ENCODE measurements around the gene GPR137. TPM values are rescaled to one million over a fixed set of nuclear protein-coding genes. Genes with fewer than 3 reads are reported as not detected.
A peak's percentile ranks its signal among the peaks of the same experiment; 100 is the strongest.

The GPR137 gene
- total and polyA plus RNA-seq, 9 of the 15 experiments (the other 6 are each of a cell fraction or from before 2014, with no cell fraction given) = 0.32 to 26.7 (median 10.7) TPM

- intact Hi-C loops (cut with micrococcal nuclease) = no loop called here
- FAIRE-seq = no peak
- 88% methylated on average over 10 of the region's 10 CpGs for WGBS (ENCODE audit: insufficient coverage, low coverage, missing lambda C conversion rate)
Measured at GRCh38 chr11:64312947-64313346, 27.3 kb downstream of the GPR137 start.

More at GRCh38 chr11:64312947-64313346, 27.3 kb downstream of the GPR137 start:
- peaks cover 46% of the 10 kb centered on the region for H3K79me2 ChIP-seq (ENCODE audit: control insufficient read depth, insufficient read depth, low read length)
- CTCF ChIA-PET (ENCODE audit: low intra/inter-chr PET ratio) = no interaction called here
- peak overlapping the region in 1 of 2 experiments; percentile 32; a peak in 2 of 4 replicates for H3K9ac ChIP-seq (ENCODE audit: insufficient read depth in 1 of 2, low read depth in 2 of 2, low read length in 2 of 2)
- H3K9me1 ChIP-seq (ENCODE audit: control insufficient read depth, insufficient read depth, low read length) = no peaks in the 10 kb centered on the region
- no peak overlapping the region for H3K4me3 ChIP-seq
- in situ Hi-C loops (cut with MboI) = no loop called here
- no peak for TF ChIP-seq FOXK2 (conservative IDR thresholded peaks at IDR 0.05 in 1 of 2, IDR thresholded peaks at IDR 0.05 in 1 of 2; ENCODE audit: low read depth in 2 of 2)
- no peak for TF ChIP-seq ZNF212 (CRISPR knock-in tag; IDR thresholded peaks at IDR 0.05)
- no peak for TF ChIP-seq ZNF23 (CRISPR knock-in tag; IDR thresholded peaks at IDR 0.05)
- no peak for TF ChIP-seq MCM7 (IDR thresholded peaks at IDR 0.05)
- TF ChIP-seq HMG20B (CRISPR knock-in tag; IDR thresholded peaks at IDR 0.05) = no peak
- TF ChIP-seq IRF9 (tag; IDR thresholded peaks at IDR 0.05) = no peak
- TF ChIP-seq PHF21A (IDR thresholded peaks at IDR 0.05; ENCODE audit: borderline replicate concordance, low read depth) = no peak
- no peak for TF ChIP-seq ZBTB2 (IDR thresholded peaks at IDR 0.05)
- TF ChIP-seq ZC3H8 (IDR thresholded peaks at IDR 0.05) = no peak
- TF ChIP-seq BCL6 (CRISPR knock-in tag; IDR thresholded peaks at IDR 0.05) = no peak
- TF ChIP-seq GABPB1 (CRISPR knock-in tag; IDR thresholded peaks at IDR 0.05) = no peak
- no peak for ATAC-seq
- BruUV-seq (replicated peaks) = no TSS peak
- H3K27me3 ChIP-seq (ENCODE audit: control insufficient read depth in 2 of 2, insufficient read depth in 2 of 2, low read length in 2 of 2) = no peaks in the 10 kb centered on the region
- POLR2A ChIA-PET = interaction anchor here (0.5 kb wide), 1 partner anchor 118 kb away, joined by 5 read pairs; no protein-coding TSS in a partner anchor
- no peak overlapping the region; the same call in 2 of the 3 replicates for H3K27ac ChIP-seq (ENCODE audit: extremely low read depth, low read depth, low read length)
- peaks cover 0 to 49% of the 10 kb centered on the region in 2 experiments; a peak in 3 of 5 replicates for H3K4me1 ChIP-seq (replicated peaks in 1 of 2; ENCODE audit: control insufficient read depth in 2 of 2, insufficient read depth in 2 of 2, low read length in 2 of 2)
- no peaks in the 10 kb centered on the region for H3K9me3 ChIP-seq (replicated peaks; ENCODE audit: control insufficient read depth, insufficient read depth, low read depth, low read length)
- DNase-seq (ENCODE audit: extremely low read depth in 1 of 4, low spot score in 3 of 4) = no peak
- H4K20me1 ChIP-seq (replicated peaks; ENCODE audit: control insufficient read depth, insufficient read depth, low read length) = no peaks in the 10 kb centered on the region; the same call in 1 of the 2 replicates
- peaks cover 65% of the 10 kb centered on the region for H3K36me3 ChIP-seq (ENCODE audit: control insufficient read depth, insufficient read depth, low read length)
- H3K4me2 ChIP-seq (ENCODE audit: insufficient read depth, low read length) = no peak overlapping the region
- H2AFZ ChIP-seq (ENCODE audit: low read depth, low read length) = no peak overlapping the region
